Stimulated activated CD4-positive, alpha-beta T cell treated with anti-CD3 and anti-CD28 coated beads, TNF-alpha, amount 100 ng/mL, for 48 hours (primary cell): Measurements from ENCODE around the gene LAIR1.
A peak's percentile ranks its signal among the peaks of the same experiment; 100 is the strongest.
"Not testable (repeated sequence)": the region's sequence is repeated elsewhere in the genome, so short reads cannot be mapped to it uniquely, and the experiment has no call there.

Source experiments
- DNase-seq, 3 donors: peaks; one replicate each; pipeline ENCODE4 v3.0.0-alpha.2; 2020; ENCODE audit warnings: low read depth in 3 of 3

LAIR1 gene, protein sequence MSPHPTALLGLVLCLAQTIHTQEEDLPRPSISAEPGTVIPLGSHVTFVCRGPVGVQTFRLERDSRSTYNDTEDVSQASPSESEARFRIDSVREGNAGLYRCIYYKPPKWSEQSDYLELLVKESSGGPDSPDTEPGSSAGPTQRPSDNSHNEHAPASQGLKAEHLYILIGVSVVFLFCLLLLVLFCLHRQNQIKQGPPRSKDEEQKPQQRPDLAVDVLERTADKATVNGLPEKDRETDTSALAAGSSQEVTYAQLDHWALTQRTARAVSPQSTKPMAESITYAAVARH

DNA sequence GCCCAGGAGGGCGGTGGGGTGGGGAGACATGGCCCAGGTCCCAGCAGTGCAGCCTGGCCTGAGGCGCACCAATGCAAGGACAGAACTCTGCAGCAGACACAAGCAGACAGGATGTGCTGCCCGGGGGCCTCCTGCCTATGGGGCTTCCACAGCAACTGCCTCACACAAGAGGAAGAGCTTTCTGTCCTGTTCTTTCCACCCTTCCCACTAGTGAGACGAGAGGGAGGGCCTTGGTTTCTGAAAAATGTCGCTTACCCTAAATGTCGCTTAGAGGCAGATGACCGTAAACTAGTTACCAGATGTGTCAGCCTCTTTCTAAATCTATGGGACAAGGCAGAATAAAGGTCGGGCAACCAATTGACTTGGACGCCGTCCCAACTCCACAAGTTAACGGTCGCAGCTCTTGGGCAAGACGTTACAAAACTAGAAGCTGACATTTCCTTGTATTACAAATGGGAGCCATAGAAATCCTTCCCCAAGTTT is at the start of gene LAIR1:
Gene LAIR1 (minus strand): TSS at position 157 of the 483 bp plus-strand sequence. CDS start 127 bp downstream, at position 30.
- peak in 2 of 3 donors; percentile 21 to 41 for DNase-seq

DNA sequence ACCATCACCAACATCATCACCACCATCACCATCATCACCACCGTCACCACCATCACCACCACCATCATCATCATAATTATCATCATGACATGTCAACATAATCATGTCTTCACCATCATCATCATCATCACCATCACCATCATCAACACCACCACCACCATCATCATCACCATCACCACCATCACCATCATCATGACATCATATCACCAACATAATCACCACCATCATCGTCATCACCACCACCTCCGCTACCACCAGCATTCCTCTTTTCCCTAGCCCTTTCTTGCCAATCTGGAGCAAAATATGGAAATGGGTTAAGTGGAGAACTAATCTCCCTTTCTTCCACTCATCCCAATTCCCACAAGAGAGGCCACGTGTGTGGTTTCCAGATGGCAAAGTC is 49.4 kb upstream of the LAIR1 start:
- DNase-seq: no peak

DNA sequence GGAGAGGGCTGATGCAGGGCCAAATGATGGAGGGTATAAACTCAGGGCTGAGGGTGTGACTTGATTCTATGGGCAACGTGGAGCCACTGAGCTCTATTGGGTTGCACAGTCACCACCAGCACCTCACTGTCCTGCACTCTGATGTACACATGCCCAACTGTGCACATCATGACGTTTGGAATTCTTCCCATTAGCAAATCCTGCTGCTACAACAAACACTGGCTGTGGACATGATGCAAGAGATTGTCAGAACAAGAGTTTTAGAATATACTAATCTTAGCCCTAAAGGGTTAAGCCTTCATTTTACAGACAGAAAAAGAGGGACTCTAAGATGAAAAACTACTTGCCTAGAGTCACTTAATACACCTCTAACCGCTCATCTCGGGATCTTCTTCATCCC is 48.1 kb upstream of the LAIR1 start:
- DNase-seq: no peak

DNA sequence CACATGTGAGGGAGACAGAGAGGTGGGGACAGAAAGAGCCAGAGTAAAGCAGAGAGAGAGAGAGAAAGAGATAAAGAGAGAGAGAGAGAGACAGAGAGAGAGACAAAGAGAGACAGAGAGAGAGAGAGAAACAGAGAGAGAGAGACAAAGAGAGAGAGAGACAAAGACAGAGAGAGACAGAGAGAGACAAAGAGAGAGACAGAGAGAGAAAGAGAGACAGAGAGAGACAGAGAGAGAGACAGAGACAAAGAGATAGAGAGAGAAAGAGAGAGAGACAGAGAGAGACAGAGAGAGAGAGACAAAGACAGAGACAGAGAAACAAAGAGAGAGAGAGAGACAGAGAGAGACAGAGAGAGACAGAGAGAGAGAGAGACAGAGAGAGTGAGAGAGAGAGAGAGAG is 46.3 kb upstream of the LAIR1 start:
- DNase-seq: no peak

DNA sequence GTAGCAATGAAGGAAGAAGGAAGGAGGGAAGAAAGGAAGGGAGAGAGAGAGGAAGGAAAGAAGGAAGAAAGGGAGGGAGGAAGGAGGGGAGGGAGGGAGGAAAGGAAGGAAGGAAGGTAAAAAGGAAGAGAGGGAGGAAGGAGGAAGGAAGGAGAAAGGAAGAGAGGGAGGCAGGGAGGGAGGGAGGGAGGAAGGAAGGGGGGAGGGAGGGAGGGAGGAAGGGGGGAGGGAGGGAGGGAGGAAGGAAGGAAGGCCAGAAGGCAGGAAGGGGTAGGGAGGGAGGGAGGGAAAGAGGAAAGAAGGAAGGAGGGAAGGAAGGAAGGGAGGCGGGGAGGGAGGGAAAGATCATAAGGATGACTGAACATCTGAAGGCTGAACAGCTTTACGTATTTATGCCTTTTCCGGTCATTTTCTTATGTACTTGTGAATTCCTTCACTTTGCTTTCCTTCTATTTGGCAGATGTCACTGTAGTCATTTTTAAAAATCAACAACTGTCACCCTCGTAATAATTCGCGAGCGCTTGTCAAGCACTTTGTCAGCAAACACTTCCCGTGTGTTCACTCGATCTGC is 43.8 kb upstream of the LAIR1 start:
- DNase-seq: no peak

DNA sequence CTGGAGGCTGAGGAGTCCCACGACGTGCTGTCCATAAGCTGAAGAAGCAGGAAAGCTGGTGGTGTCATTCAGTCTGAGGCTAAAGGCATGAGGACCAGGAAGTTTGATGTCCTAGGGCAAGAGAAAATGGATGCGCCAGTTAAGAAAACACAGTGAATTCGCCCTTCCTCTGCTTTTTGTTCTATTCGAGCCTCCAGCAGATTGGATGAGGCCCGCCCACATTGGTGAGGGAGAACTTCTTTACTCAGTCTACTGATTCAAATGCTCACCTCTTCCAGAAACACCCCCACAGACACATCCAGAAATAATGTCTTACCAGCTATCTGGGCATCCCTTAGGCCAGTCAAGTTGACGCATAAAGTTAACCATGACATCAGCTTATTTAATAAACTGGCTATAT is 43.0 kb upstream of the LAIR1 start:
- DNase-seq: no peak

DNA sequence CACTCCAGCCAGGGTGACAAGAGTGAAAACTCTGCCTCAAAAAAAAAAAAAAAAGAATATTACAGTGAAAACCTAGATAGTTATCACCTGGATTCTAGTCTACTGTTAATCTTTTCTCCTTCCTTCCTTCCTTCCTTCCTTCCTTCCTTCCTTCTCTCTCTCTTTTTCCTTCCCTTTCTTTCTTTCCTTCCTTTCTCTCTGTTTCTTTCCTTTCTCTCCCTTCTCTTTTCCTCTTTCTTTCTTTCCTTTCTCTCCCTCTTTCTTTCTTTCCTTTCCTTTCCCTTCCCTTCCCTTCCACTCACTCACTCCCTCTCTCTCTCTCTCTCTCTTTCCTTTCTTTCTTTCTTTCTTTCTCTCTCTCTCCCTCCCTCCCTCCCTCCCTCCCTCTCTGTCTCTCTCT is 40.9 kb upstream of the LAIR1 start:
- DNase-seq: no peak

DNA sequence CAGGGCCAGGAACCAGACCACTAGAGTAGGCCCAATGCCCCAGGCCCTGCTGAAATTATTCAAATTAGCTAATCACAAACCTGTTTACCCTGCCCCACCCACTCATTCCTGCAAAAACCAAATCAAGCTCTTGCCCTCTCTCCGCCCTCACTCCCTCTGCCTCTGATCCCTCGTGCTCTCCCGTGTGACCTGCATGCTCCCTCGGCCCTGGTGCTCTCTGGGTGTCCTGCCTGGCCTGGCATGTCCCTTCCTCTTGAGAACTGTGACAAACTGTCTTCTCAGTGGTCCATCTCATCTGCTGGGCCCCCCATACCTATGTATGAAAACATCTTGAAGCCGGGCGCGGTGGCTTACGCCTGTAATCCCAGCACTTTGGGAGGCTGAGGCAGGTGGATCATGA is 38.3 kb upstream of the LAIR1 start:
- DNase-seq: no peak

DNA sequence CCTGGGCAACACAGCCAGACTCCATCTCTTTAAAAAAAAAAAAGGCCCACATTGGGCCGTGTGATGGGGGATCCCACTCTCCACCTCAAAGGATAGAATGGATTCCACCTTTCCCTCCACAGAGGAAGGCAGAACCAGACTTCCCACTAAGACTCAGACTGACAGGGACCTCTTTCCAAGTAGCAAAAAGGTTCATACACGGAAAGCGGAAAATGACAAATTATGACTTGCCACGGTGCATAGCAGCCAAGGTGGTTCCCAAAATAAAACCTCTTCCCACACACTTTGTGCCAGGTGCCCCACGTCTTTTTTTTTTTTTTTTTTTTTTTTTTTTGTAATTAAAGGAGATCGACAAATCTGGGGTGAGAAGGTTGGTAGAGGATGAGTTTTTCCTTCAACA is 36.2 kb upstream of the LAIR1 start:
- no peak for DNase-seq

DNA sequence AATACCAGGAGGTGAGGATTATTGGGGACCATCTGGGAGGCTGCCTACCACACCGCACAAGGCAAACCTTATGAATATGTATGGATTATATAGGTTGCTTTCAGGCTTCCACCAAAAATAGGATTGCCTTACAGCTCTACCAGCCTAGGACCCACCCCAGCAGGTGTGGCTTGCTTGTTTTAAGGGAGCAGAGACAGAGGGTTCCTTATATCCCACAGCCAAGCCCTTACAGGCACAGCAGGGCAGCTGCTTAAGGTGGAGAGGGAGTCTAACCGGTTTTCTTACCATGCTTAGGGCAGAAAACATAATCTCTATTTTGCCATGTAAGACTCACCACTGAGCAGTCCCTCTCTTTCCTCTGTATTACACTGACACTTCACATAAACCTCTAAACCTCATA is 34.5 kb upstream of the LAIR1 start:
- no peak for DNase-seq

DNA sequence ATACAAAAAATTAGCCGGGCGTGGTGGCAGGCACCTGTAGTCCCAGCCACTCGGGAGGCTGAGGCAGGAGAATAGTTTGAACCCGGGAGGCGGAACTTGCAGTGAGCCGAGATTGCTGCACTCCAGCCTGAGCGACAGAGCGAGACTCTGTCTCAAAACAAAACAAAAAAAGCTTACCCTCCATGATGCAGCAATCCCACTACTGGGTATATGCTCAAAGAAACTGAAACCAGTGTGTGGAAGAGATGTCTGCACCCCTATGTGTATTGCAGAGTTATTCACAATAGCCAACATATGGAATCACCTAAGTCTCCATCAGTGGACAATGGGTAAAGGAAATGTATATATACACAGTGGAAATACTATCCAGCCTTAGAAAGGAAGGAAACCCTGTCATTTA is 31.0 kb upstream of the LAIR1 start:
- no peak for DNase-seq

DNA sequence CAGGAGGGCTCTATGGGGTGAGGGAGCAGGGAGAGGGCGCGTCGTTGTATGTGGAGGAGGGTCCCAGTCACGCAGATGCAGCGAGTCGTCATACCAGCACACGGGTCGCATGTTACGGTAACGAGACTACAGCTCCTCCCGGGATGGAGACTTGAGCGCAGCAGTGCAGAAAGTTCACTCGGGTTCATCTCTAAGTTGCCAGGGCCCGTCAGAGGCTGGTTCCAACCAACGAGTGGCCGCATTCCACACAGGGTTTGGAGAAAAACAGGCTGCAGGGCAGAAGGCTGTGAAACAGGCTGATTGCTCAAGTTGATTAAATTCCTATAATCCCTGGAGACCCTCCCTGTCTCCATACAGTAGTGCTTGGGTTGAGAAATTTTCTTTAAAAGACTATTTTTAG is 28.6 kb upstream of the LAIR1 start:
- no peak for DNase-seq

DNA sequence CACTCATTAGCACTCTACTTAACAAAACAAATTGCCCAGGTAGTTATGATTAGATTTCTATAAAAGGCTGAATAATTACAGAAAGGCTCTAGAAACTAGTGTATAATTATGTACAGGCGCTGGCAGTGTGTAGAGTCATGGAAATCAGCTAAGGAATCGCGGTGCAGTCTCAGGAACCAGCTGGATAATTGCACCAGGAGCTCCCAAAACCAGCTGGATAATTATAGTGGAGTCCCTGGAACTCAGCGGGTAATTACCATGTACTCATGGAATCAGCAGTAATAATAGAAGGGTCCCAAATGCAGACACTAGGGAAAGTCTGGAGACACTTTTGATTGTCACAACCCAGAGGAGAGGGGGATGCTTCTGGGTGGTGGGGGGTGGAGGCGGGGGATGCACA is 27.4 kb upstream of the LAIR1 start:
- no peak for DNase-seq

DNA sequence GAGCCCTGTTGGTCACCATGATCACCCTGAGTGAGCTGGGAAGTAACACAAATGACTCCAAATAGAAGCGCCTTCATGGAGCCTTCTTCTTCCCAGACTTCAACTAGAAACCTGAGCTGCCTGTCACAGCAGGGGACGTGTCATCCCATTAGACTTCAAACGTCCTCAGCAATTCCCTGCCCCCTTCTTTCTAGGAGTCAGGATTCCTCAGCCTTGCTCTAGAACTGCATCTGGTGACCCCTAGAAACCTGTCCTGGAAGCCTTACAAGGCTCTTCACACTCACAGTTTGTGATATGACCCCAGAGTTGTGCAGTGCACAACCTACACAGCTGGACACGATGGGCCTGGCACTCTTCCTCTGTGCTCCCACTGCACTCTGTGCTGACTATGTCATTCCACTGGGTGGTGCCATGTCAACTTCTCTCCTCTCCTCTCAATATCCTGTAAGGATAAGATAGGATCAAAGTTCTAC is 26.9 kb upstream of the LAIR1 start:
- DNase-seq: no peak

DNA sequence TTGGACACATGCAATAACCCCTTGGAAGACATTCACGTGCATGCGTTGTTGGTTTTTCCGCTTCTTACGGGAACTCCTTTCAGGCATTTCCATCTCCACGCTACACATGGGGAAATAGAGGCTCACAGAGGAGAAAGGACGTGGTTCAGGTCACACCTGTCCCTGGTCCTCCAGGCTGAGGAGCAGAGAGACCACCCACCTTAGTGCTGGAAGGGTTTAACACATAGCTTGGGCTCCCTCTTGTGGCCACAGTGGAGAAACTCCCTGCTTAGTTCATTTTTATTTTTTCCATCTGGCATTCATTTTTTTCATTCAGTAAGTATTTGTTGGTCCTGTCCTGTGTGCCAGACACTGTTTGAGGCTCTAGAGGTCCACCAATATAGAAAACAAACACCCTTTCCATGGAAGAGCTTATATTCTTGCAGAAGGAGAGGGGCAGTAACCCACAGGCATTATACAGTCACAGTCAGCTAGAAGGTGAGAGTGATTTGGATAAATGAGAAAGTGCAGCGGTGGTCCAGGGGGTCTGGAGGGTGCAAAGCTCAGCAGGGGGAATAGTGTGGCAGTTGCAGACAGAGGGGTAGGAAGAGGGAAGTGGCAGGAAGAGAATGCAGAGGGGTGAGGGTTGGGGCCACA is 26.3 kb upstream of the LAIR1 start:
- peak in 2 of 3 donors; percentile 44 to 71 for DNase-seq

DNA sequence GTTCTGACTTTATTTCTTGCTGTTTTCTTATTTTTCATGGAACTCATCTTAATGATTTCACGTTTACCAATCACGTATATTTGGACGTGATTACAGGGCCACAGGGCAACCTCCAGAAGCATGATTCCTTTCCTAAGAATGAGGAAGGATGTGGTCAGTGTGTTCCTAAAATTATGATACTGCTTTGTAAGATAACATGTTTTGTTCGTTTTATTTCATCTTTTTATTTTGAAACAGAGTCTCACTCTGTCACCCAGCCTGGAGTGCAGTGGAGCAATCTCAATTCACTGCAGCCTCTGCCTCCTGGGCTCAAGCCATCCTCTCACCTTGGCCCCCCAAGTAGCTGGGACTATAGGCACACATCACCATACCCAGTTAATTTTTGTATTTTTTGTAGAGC is 24.8 kb upstream of the LAIR1 start:
- DNase-seq: no peak

DNA sequence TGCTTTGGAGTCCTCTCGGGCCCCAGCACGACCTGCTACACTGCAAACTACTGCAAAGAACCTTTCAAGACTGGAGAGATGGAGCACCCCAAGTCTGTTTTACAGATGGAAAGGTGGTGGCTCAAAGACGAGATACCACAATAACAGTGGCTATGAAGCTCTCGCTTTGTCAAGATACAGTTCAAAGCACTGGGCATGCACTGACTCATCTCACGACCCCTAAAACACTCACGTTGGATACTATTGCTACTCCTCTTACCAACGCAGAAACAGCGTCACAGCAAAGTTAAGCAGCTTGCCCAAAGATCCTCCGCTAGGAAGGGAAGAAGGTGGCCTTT is 24.0 kb upstream of the LAIR1 start:
- DNase-seq: no peak

DNA sequence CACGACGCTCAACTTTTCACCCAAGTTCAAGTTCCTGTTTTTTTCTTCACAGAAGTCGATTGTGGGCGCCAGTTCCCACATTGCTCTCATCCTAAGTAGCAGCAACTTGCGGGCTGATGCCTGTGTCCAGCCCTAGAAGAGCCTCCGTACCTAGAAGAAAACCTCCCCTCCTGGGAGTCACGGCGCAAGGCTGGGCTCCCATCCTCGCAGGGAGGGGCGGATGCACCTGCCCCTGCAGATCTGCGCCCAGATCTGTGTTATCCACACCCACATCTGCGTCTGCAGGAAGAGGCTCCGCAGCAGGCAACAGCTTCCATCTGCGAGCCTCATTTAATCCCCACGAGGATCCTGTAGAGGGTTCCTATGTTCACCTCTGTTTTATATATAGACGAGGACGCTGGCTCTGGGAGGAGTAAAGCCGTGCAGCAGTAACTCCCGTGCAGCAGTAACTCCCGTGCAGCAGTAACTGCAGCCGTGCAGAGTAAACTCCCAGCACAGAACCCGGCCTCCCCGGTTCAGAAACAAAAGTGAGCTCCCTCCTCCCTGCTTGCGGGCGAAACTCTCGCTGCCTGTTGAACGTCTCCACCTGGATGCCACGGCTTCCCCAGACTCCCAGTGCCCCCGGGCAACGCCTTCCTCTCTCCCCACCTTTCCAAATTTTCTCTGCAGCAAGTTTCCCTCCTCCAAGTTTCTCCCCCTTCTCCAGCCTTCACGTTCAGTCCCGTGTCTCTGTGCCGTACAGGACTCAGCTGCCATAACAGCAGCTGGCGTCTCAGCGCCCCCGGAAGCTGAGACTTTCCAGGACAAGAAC is 23.5 kb upstream of the LAIR1 start:
- DNase-seq: no peak

DNA sequence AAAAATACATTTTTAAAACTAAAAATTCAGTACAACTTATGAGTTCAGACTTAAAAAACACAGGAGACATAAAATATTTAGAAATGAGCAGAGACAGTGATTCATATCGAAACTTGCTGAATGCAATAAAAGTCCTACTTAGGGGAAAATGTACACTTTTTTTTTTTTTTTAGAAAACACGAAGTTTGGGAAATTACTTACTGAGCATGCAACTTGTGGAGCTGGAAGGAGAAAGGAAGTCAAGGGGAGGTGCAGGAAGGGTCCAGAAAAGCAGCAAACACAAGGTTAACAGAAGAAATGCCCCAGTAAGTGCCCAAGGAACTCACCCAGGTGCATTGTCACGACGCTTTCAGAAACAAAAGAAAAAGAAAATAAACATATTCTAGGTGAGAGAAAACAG is 18.6 kb upstream of the LAIR1 start:
- DNase-seq: no peak

DNA sequence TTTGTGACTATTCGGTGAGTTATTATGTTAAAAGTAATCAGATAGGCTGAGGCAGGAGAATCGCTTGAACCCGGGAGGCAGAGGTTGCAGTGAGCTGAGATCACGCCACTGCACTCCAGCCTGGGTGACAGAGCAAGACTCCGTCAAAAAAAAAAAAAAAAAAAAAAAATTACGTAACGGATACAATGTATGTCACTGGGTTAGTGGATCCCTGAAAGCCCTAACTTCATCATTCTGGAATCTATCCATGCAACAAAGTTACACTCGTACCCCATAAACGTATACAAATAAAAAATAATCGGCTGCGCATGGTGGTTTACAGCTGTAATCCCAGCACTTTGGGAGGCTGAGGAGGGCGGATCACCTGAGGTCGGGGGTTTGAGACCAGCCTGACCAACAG is 17.3 kb upstream of the LAIR1 start:
- DNase-seq: not testable (repeated sequence)

DNA sequence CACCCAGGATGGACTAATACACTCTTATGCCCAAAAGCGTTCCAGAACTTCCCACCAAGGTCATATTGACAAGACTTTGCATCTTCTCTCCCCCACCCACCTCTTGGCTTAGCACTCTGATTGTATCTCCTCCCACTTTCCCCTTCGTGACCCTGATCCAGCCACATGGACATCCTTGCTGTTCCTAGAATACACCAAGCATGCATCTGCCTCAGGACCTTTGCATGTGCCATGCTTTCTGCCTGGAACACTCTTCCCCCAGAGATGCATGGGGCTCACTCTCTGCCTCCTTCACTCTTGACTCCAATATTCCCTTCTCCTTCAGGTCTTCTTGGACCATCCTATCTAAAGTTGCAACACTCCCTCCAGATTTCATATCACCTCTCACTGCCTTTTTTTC is 16.2 kb upstream of the LAIR1 start:
- DNase-seq: no peak

DNA sequence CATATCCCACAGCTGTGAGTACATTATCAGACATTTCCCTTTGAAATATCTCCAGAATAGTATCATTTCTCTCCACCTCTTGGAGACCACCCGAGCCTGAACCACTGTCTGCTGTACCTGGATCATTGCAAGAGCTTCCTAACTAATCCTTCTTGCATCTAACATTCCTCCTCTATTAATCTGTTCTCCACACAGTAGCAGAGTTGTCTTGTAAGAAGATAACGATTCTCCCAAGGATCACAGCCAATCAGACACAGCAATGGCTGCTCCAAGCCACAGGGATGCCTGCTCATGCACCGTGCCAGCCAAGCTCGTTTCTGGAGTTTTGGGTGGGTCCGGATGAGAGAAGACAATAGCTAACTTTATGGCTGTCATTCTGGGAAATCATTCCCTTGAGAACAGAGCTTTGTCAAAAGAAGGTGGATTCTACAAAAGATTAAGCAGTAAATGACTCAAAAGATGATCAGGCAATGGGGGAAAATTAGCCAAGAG is 14.5 kb upstream of the LAIR1 start:
- DNase-seq: no peak
